ENCODE data around the gene CHD1L. TPM values are rescaled to one million over a fixed set of nuclear protein-coding genes. Genes with fewer than 3 reads are reported as not detected.

Gene CHD1L
- total RNA-seq, 1 donor from 2014 or later = 67.1 TPM

- TF ChIP-seq CTCF (conservative IDR thresholded peaks at IDR 0.05) = no peak
- no peak overlapping the region for H3K4me3 Mint-ChIP-seq
- H3K9me3 Mint-ChIP-seq = no peaks in the 10 kb centered on the region
- no peaks in the 10 kb centered on the region for H3K27me3 Mint-ChIP-seq
- H3K4me1 Mint-ChIP-seq (ENCODE audit: unreplicated experiment) = no peaks in the 10 kb centered on the region
- no peak overlapping the region for H3K27ac Mint-ChIP-seq
- peaks cover 46% of the 10 kb centered on the region for H3K36me3 Mint-ChIP-seq
- no peak for DNase-seq (ENCODE audit: extremely low spot score, unreplicated experiment)
These were observed 21.8 kb downstream of the CHD1L start for GRCh38 chr1:147264158-147264768.

GRCh38 chr1:147266381-147266780, 23.9 kb downstream of the CHD1L start:
- Mint-ChIP-seq H3K9me3 (no peaks in the 10 kb centered on the region), H3K27me3 (no peaks in the 10 kb centered on the region)

GRCh38 chr1:147267711-147268110, 25.2 kb downstream of the CHD1L start:
- no peak for DNase-seq (ENCODE audit: extremely low spot score, unreplicated experiment)
- H3K27me3 Mint-ChIP-seq = no peaks in the 10 kb centered on the region
- peaks cover 23% of the 10 kb centered on the region for H3K36me3 Mint-ChIP-seq
- H3K4me1 Mint-ChIP-seq (ENCODE audit: unreplicated experiment) = no peaks in the 10 kb centered on the region
- H3K4me3 Mint-ChIP-seq = no peak overlapping the region
- no peaks in the 10 kb centered on the region for H3K9me3 Mint-ChIP-seq
- no peak overlapping the region for H3K27ac Mint-ChIP-seq
- no peak for TF ChIP-seq CTCF (conservative IDR thresholded peaks at IDR 0.05)

More at GRCh38 chr1:147266381-147266780, 23.9 kb downstream of the CHD1L start:
- no peaks in the 10 kb centered on the region for H3K4me1 Mint-ChIP-seq (ENCODE audit: unreplicated experiment)
- no peak for TF ChIP-seq CTCF (conservative IDR thresholded peaks at IDR 0.05)
- peaks cover 30% of the 10 kb centered on the region for H3K36me3 Mint-ChIP-seq
- no peak overlapping the region for H3K27ac Mint-ChIP-seq
- H3K4me3 Mint-ChIP-seq = no peak overlapping the region
- no peak for DNase-seq (ENCODE audit: extremely low spot score, unreplicated experiment)

- H3K9me3 Mint-ChIP-seq = no peaks in the 10 kb centered on the region
- no peak overlapping the region for H3K4me3 Mint-ChIP-seq
- H3K27me3 Mint-ChIP-seq = no peaks in the 10 kb centered on the region
- no peak for TF ChIP-seq CTCF (conservative IDR thresholded peaks at IDR 0.05)
- no peak overlapping the region for H3K27ac Mint-ChIP-seq
- no peak for DNase-seq (ENCODE audit: extremely low spot score, unreplicated experiment)
- peaks cover 7% of the 10 kb centered on the region for H3K4me1 Mint-ChIP-seq (ENCODE audit: unreplicated experiment)
- peaks cover 18% of the 10 kb centered on the region for H3K36me3 Mint-ChIP-seq
These were observed 28.2 kb downstream of the CHD1L start for GRCh38 chr1:147270721-147271120.

- TF ChIP-seq CTCF (conservative IDR thresholded peaks at IDR 0.05) = no peak
These were observed 29.6 kb downstream of the CHD1L start for GRCh38 chr1:147272042-147272441.

More at GRCh38 chr1:147272042-147272441, 29.6 kb downstream of the CHD1L start:
- Mint-ChIP-seq H3K27me3 (no peaks in the 10 kb centered on the region), H3K4me1 (ENCODE audit: unreplicated experiment) (peaks cover 7% of the 10 kb centered on the region), H3K36me3 (peaks cover 17% of the 10 kb centered on the region), H3K4me3 (no peak overlapping the region), H3K27ac (no peak overlapping the region), H3K9me3 (no peaks in the 10 kb centered on the region)
- DNase-seq (ENCODE audit: extremely low spot score, unreplicated experiment) = no peak
